Measurements from ENCODE around the gene SHPK. TPM values are rescaled to one million over a fixed set of nuclear protein-coding genes. Genes with fewer than 3 reads are reported as not detected.

The SHPK gene
- 10 to 100 TPM; 11.0 to 13.1 TPM for total RNA-seq
- 10 to 100 TPM; 10.4 to 16.8 (median 15.0) TPM for polyA plus RNA-seq (ENCODE audit: insufficient read length in 6 of 6)
- long read RNA-seq, donor 1, partial matches to known transcripts, result 0 of 4 reads
- long read RNA-seq, donor 1, other reads (novel, unspliced or antisense), result 0 of 4 reads
- long read RNA-seq, donor 2, partial matches to known transcripts, result 0 of 4 reads
- long read RNA-seq, donor 2, other reads (novel, unspliced or antisense), result 0 of 4 reads
- long read RNA-seq, donor 3, transcript SHPK-201 (7 exons, 3,838 nt), result major isoform, 7 of 7 reads
- long read RNA-seq, donor 3, partial matches to known transcripts, result 0 of 7 reads
- long read RNA-seq, donor 3, other reads (novel, unspliced or antisense), result 0 of 7 reads
- long read RNA-seq, donor 4, partial matches to known transcripts, result 0 of 3 reads
- long read RNA-seq, donor 4, other reads (novel, unspliced or antisense), result 1 of 3 reads
- long read RNA-seq, donor 5, partial matches to known transcripts, result 0 of 4 reads
- long read RNA-seq, donor 5, other reads (novel, unspliced or antisense), result 0 of 4 reads
- long read RNA-seq, donor 6, transcript SHPK-201 (7 exons, 3,838 nt), result major isoform, 5 of 5 reads
- long read RNA-seq, donor 6, partial matches to known transcripts, result 0 of 5 reads
- long read RNA-seq, donor 6, other reads (novel, unspliced or antisense), result 0 of 5 reads
- long read RNA-seq, donor 7, partial matches to known transcripts, result 0 of 3 reads
- long read RNA-seq, donor 7, other reads (novel, unspliced or antisense), result 0 of 3 reads
- long read RNA-seq, donor 8, partial matches to known transcripts, result 0 of 4 reads
- long read RNA-seq, donor 8, other reads (novel, unspliced or antisense), result 0 of 4 reads
- long read RNA-seq, donor 9, partial matches to known transcripts, result 0 of 1 reads
- long read RNA-seq, donor 9, other reads (novel, unspliced or antisense), result 0 of 1 reads
- long read RNA-seq, donor 10, partial matches to known transcripts, result 0 of 3 reads
- long read RNA-seq, donor 10, other reads (novel, unspliced or antisense), result 1 of 3 reads
- long read RNA-seq, donor 11, result 0 reads
- long read RNA-seq, donor 12, partial matches to known transcripts, result 0 of 2 reads
- long read RNA-seq, donor 12, other reads (novel, unspliced or antisense), result 0 of 2 reads

GRCh38 chr17:3636154-3636907, at the start of gene SHPK, which contains the start of gene CTNS:
Gene SHPK, minus strand, starts transcription at chr17:3636250. Its CDS starts 31 bp downstream, at chr17:3636219.
Gene CTNS, plus strand, starts transcription at chr17:3636760. Its CDS starts 3,447 bp downstream, at chr17:3640207.
- no peaks in the 10 kb centered on the region for H3K27me3 ChIP-seq
- H3K27ac ChIP-seq, result peak within 1 kb of the TSS; percentile 97 to 99
- no peaks in the 10 kb centered on the region for H3K9me3 ChIP-seq
- H3K4me3 ChIP-seq, result peak within 1 kb of the TSS; percentile 97 to 98
- TF ChIP-seq CTCF (IDR thresholded peaks at IDR 0.05), result no peak
- intact Hi-C loops (cut with DNase I), result no loop called here
- peaks cover 6 to 42% of the 10 kb centered on the region in 2 donors for H3K4me1 ChIP-seq
- ATAC-seq (peak; percentile 98), DNase-seq (peak; percentile 93 to 99 (median 98))
- peaks cover 0 to 5% of the 10 kb centered on the region in 2 donors for H3K36me3 ChIP-seq

DNA sequence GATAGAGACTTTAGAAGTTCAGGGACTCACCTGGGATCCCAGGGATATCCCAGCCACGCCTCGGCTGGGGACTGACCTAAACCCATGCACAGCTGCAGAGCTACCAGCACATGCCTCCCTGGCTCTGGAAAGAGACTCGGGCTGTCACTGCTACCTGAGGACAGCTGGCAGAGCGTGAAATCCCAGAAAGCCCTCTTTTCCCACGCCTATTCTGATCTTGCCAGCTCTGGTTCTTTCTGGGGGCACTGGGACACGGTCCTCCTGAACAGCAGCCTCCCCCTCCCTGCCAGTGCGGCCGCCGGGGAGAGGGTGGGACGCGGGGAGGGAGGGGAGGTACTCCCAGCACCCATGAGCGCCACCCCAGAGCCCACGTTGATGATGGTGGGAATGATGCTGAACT, 49.1 kb upstream of the SHPK start:
- Histone ChIP-seq H3K27me3 (peaks cover 0 to 69% of the 10 kb centered on the region in 2 donors), H3K4me3 (no peak overlapping the region)
- no peak for ATAC-seq

DNA sequence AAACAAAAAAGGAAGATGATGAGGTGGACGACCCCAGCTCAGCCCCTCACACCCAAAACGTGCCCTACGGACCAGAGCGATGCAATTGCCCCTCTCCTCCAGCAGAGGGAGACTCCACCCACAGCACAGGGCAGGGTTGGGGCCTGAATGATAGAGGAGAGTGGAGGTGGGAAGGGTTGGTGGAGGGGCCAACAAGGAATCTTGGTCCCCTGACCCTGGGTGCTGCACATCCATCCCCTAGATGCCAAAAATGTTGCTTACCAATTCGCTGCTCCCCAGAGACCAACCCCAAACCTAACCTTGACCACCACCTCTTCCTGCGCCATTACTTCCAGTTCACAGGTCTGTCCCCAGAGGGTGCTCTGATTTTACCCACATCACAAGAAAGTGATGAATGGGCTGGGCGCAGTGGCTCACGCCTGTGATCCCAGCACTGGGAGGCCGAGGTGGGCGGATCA, 47.0 kb upstream of the SHPK start:
- DNase-seq, result no peak
- intact Hi-C loops (cut with DNase I), result no loop called here
- Histone ChIP-seq H3K4me1 (peaks cover 0 to 6% of the 10 kb centered on the region in 2 donors), H3K27ac (no peak overlapping the region), H3K9me3 (no peaks in the 10 kb centered on the region), H3K36me3 (no peaks in the 10 kb centered on the region), H3K27me3 (peaks cover 0 to 68% of the 10 kb centered on the region in 2 donors), H3K4me3 (no peak overlapping the region)
- ATAC-seq, result peak; percentile 92
- peak; percentile 91 for TF ChIP-seq CTCF (IDR thresholded peaks at IDR 0.05)

More for the DNA sequence above, 49.1 kb upstream of the SHPK start:
- peaks cover 0 to 6% of the 10 kb centered on the region in 2 donors for H3K4me1 ChIP-seq
- H3K9me3 ChIP-seq, result no peaks in the 10 kb centered on the region
- no peak overlapping the region for H3K27ac ChIP-seq
- peak in 1 of 4 donors; percentile 34 for DNase-seq
- intact Hi-C loops (cut with DNase I), result no loop called here
- no peak for TF ChIP-seq CTCF (IDR thresholded peaks at IDR 0.05)
- H3K36me3 ChIP-seq, result no peaks in the 10 kb centered on the region

DNA sequence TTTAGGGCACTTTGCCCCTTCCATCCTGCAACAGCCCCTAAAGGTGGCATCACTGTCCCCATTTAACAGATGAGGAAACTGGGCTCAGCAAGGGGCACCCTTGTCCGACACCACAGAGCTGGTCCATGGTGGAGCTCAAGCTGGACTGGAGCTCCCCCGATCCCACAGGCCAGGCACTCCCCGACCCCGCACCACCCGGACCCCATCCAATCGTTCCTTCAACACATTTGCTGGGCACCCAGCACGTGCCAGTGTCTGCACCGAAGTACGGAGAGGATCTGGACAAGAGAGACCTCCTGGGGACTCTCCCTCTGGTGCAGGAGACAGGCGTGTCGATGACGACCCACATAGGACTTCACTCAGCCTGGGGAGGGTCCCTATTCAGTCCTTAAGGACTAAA, 46.0 kb upstream of the SHPK start:
- no peak for ATAC-seq
- Histone ChIP-seq H3K4me3 (no peak overlapping the region), H3K9me3 (no peaks in the 10 kb centered on the region), H3K36me3 (no peaks in the 10 kb centered on the region), H3K27me3 (peaks cover 0 to 71% of the 10 kb centered on the region in 2 donors), H3K4me1 (peaks cover 0 to 6% of the 10 kb centered on the region in 2 donors), H3K27ac (no peak overlapping the region)
- intact Hi-C loops (cut with DNase I), result no loop called here
- DNase-seq, result no peak
- no peak for TF ChIP-seq CTCF (IDR thresholded peaks at IDR 0.05)

All from left lung (tissue), 14 donors.